GM19239 (cell line): ENCODE data around the gene NCKAP1.
"Not testable (repeated sequence)": the region's sequence is repeated elsewhere in the genome, so short reads cannot be mapped to it uniquely, and the experiment has no call there.

Experiments used
- DNase-seq: peaks from one replicate; pipeline ENCODE4 v3.0.0; 2011; ENCODE audit warnings: low spot score; ENCODE audit not compliant: insufficient read length
- FAIRE-seq: peaks from 2 replicates; lab custom pipeline; 2011; peaks lifted over from hg19 to GRCh38; lab: Jason Lieb, UNC

Gene NCKAP1

GRCh38 chr2:182916417-182916816, 121.8 kb downstream of the NCKAP1 start:
- FAIRE-seq (no peak), DNase-seq (no peak)

GRCh38 chr2:182915369-182916326, 122.6 kb downstream of the NCKAP1 start:
- FAIRE-seq (no peak), DNase-seq (no peak)

GRCh38 chr2:182914852-182915251, 123.4 kb downstream of the NCKAP1 start:
- FAIRE-seq (no peak), DNase-seq (no peak)

GRCh38 chr2:182913064-182913463, 125.2 kb downstream of the NCKAP1 start:
- no peak for DNase-seq
- no peak for FAIRE-seq

GRCh38 chr2:182912518-182912915, 125.7 kb downstream of the NCKAP1 start:
- FAIRE-seq (no peak), DNase-seq (no peak)

GRCh38 chr2:182911813-182912517, 126.3 kb downstream of the NCKAP1 start:
- FAIRE-seq = no peak
- DNase-seq = no peak

- FAIRE-seq (no peak), DNase-seq (no peak)
These were observed 127.3 kb downstream of the NCKAP1 start for GRCh38 chr2:182910965-182911364.

- FAIRE-seq (no peak), DNase-seq (no peak)
These were observed 131.0 kb downstream of the NCKAP1 start for GRCh38 chr2:182907081-182907830.

GRCh38 chr2:182906454-182906853, 131.8 kb downstream of the NCKAP1 start:
- no peak for DNase-seq
- peak; percentile 21 for FAIRE-seq

GRCh38 chr2:182904844-182905243, 133.4 kb downstream of the NCKAP1 start:
- FAIRE-seq (no peak), DNase-seq (no peak)

- no peak for FAIRE-seq
- DNase-seq = no peak
These were observed 134.7 kb downstream of the NCKAP1 start for GRCh38 chr2:182903566-182903965.

- DNase-seq = no peak
- no peak for FAIRE-seq
These were observed 136.5 kb downstream of the NCKAP1 start for GRCh38 chr2:182901748-182902147.

- no peak for DNase-seq
- no peak for FAIRE-seq
These were observed 139.5 kb downstream of the NCKAP1 start for GRCh38 chr2:182898718-182899117.

GRCh38 chr2:182897137-182897536, 141.1 kb downstream of the NCKAP1 start:
- DNase-seq = no peak
- FAIRE-seq = no peak

- FAIRE-seq (no peak), DNase-seq (no peak)
These were observed 142.5 kb downstream of the NCKAP1 start for GRCh38 chr2:182895798-182896197.

GRCh38 chr2:182895169-182895568, 143.1 kb downstream of the NCKAP1 start:
- DNase-seq (no peak), FAIRE-seq (no peak)

GRCh38 chr2:182894174-182894573, 144.1 kb downstream of the NCKAP1 start:
- FAIRE-seq (no peak), DNase-seq (no peak)

- DNase-seq (no peak), FAIRE-seq (no peak)
These were observed 144.6 kb downstream of the NCKAP1 start for GRCh38 chr2:182893666-182894065.

GRCh38 chr2:182893035-182893434, 145.2 kb downstream of the NCKAP1 start:
- not testable (repeated sequence) for DNase-seq, FAIRE-seq

- no peak for DNase-seq
- FAIRE-seq = no peak
These were observed 146.6 kb downstream of the NCKAP1 start for GRCh38 chr2:182891611-182892010.
